Ovary (tissue), 9 donors: Measurements from ENCODE around the gene LAMB4. TPM values are rescaled to one million over a fixed set of nuclear protein-coding genes. Genes with fewer than 3 reads are reported as not detected.
A peak's percentile ranks its signal among the peaks of the same experiment; 100 is the strongest.

Experiments used
- DNase-seq, 5 donors: peaks; one replicate each; pipeline ENCODE4 v3.0.0-alpha.2; 2019 to 2020
- H3K27ac ChIP-seq, 2 donors: fragments of 200-600 bp; one replicate each; pipeline versions ENCODE4 v1.5.1 to v1.8.0; 2019 to 2022
- H3K27me3 ChIP-seq: fragments of 200-600 bp; one replicate; pipeline ENCODE4 v1.8.0; 2022
- H3K36me3 ChIP-seq: fragments of 200-600 bp; sonication (generic); one replicate; pipeline ENCODE4 v1.5.1; 2019
- H3K4me1 ChIP-seq: one replicate; pipeline ENCODE4 v1.8.1; 2013; ENCODE audit warnings: mild to moderate bottlenecking, moderate library complexity; ENCODE audit not compliant: insufficient read depth
- H3K4me3 ChIP-seq: fragments of 200-600 bp; sonication (generic); one replicate; pipeline ENCODE4 v1.5.1; 2017
- H3K9me3 ChIP-seq, 2 donors: fragments of 200-600 bp in 1 of 2; sonication (generic) in 1 of 2; one replicate each; pipeline versions ENCODE4 v1.5.1 to v1.8.1; 2013 to 2019; ENCODE audit warnings: mild to moderate bottlenecking in 1 of 2, moderate library complexity in 1 of 2
- EP300 ChIP-seq: sonication (generic); formaldehyde crosslinking; IDR thresholded peaks from one replicate; pipeline ENCODE4 v1.6.1; 2017; ENCODE audit warnings: antibody characterized with exemption
- POLR2A ChIP-seq: fragments of 450-650 bp; IDR thresholded peaks from one replicate; pipeline ENCODE4 v1.6.1; 2017; ENCODE audit warnings: antibody characterized with exemption, mild to moderate bottlenecking, moderate library complexity
- WGBS, 3 donors: extraction: QIAGEN DNeasy Blood & Tissue Kit in 1 of 3; methylation state at CpG; one replicate each; pipeline versions ENCODE4 v1.1.5 to v1.1.7; 2013 to 2017; 5-methylcytosine and 5-hydroxymethylcytosine counted together
- intact Hi-C, 4 donors: fragments of 100-400 bp; cut with DNase I; formaldehyde crosslinking; loops; one replicate each; pipeline versions ENCODE4 v1.11.0 to v1.15.1; 2022 to 2023
- polyA plus RNA-seq, 2 donors: library from polyadenylated mRNA; stranded (reverse); fragments of 200-250 nt in 1 of 2; fragments of 350-450 nt in 1 of 2; fragmentation: Illumina TruSeq in 1 of 2; extraction: RNeasy Lipid Tissue Mini Kit (QIAGEN cat#74804) in 1 of 2; gene quantifications; one replicate each; pipeline ENCODE4 v1.2.3, GENCODE V29; 2013 to 2014
- total RNA-seq, 7 donors: library from RNA; depleted of rRNA in 2 of 7; stranded (reverse); fragments of >200 nt in 2 of 7; fragmentation: NEBNext Ultra II Directional in 3 of 7; extraction: Animal tissue kit (Norgen Biotek cat#: 25700) in 3 of 7; gene quantifications; one replicate each; pipeline versions ENCODE4 v1.1.0 to v1.2.4, GENCODE V29; 2016 to 2023
- TF ChIP-seq, protein P1 (sequence below), 3 donors: fragments of 450-650 bp in 2 of 3; fragments of 200-600 bp in 1 of 3; IDR thresholded peaks; one replicate each; pipeline versions ENCODE4 v1.5.1 to v1.8.0; 2016 to 2022; ENCODE audit warnings: antibody characterized with exemption in 3 of 3, mild to moderate bottlenecking in 1 of 3
- donor health status: DM: no; HTN: no; CAD: no; lungs with moderate emphysema.
- donor health status: DM: no; HTN: no; CAD: no.
- donor health status: Bipolar disorder and iron deficiency.
- donor health status: DM: yes; HTN: yes; CAD: no.
- donor health status: DM: no; HTN: no; CAD: no.
- donor health status: DM: yes; HTN: yes; CAD: no.

Gene LAMB4
- total and polyA plus RNA-seq, 9 donors, result 0.10 to 0.17 TPM; not detected in 7

DNA sequence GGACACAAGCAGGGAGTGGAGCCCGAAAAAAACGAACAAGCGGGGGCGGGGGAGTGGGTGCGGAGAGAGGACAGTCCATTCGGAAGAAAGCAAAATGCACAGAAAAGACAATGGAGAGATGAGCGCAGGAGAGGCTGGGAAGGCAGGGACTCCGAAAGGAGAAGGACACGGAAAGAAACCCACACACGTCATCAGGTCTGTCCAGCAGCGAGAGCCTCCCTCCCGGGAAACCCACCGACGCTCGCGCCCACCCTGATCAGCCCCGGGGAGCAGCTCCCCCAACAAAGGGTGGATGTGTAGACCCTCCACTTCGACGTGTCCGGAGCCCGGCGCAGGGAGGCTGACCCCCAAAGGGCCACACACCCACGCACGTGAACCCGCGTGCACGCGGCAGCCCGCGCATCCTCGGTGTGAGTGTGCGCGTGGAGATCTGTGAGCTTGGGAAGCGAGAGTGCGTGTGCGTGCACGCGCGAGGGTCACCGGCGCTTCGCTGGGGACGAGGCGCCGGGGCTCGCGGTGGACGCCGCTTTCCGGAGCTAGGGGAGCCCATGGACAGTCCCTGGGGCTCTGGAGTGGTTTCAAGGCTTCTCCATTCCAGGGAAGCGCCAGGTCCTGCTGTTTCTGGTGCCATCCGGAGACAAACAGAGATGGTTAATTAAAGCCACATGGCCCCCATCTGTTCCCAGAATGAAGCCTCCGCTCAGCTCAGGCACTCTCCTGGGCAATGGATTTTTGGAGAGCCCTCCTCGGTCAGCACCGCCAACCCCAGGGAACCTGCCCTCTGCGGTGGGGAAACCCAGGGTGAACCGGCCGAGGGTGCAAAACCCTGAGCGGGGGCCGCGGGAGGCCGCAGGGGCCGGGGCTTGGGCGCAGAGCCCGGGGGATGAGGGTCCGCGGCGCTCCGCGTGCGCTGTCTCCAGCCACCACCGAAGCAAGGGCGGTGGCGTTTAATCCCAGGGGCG, 128.1 kb downstream of the LAMB4 start:
- no peaks in the 10 kb centered on the region for H3K36me3 ChIP-seq
- DNase-seq, result peak; percentile 32 to 69 (median 55)
- peaks cover 2% of the 10 kb centered on the region for H3K4me1 ChIP-seq
- intact Hi-C loops, result loop anchor here in 1 of 4 donors (10.0 kb wide), 1 partner anchor 143 kb away; no protein-coding TSS in a partner anchor
- peak overlapping the region in 1 of 2 donors; percentile 57 for H3K27ac ChIP-seq
- H3K9me3 ChIP-seq, result no peaks in the 10 kb centered on the region
- H3K4me3 ChIP-seq, result peak overlapping the region; percentile 56
- 0 to 1% (median 1%) methylated on average over 58 to 75 of the region's 75 CpGs for WGBS, 3 donors
- no peaks in the 10 kb centered on the region for H3K27me3 ChIP-seq
- TF ChIP-seq POLR2A (no peak), EP300 (no peak)
- TF ChIP-seq, protein P1, sequence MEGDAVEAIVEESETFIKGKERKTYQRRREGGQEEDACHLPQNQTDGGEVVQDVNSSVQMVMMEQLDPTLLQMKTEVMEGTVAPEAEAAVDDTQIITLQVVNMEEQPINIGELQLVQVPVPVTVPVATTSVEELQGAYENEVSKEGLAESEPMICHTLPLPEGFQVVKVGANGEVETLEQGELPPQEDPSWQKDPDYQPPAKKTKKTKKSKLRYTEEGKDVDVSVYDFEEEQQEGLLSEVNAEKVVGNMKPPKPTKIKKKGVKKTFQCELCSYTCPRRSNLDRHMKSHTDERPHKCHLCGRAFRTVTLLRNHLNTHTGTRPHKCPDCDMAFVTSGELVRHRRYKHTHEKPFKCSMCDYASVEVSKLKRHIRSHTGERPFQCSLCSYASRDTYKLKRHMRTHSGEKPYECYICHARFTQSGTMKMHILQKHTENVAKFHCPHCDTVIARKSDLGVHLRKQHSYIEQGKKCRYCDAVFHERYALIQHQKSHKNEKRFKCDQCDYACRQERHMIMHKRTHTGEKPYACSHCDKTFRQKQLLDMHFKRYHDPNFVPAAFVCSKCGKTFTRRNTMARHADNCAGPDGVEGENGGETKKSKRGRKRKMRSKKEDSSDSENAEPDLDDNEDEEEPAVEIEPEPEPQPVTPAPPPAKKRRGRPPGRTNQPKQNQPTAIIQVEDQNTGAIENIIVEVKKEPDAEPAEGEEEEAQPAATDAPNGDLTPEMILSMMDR (IDR thresholded peaks at IDR 0.05), result no peak

DNA sequence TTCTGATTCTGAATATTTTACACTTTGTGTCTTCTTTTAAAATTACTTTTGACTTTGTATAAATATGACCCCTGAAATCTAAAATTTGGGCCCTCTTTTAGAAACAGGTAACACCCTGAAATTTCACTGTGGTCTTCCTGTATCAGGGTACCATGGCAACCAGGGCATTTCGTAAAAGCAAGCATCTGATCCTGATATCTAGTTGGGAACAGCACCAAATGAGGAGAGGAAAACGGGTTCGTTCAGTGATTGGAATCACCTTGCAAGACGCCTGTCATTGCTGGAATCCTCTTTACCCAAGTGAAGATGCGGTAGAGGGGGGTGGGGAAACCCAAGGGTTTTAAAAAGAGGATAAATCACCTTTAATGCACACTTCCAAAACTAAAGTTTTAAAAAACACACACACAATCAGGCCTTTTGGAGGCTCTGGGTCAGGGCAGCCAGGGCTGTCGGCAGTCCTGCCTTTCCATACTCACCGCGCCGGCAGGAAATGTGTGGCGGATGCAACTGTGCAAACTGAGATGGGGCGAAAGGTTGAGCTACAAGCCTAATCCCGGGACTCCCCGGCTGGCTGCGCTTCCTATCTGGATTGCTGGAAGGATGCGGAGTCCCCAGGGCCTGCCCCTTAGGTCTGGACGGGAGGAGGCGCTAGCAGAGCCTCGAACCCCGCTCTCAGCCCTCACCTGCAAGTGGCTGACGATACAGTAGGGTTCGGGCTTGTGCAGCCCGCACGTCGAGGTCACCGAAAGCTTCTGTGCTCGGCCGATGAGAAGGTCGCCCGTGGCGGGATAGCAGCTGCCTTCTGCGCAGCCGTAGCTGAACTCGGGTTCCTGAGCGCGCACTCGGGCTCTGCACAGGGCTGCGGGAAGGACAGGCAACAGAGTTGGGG, 129.0 kb downstream of the LAMB4 start:
- no peaks in the 10 kb centered on the region for H3K36me3 ChIP-seq
- no peaks in the 10 kb centered on the region for H3K27me3 ChIP-seq
- no peak overlapping the region for H3K27ac ChIP-seq
- H3K9me3 ChIP-seq, result no peaks in the 10 kb centered on the region
- TF ChIP-seq, protein P1 (IDR thresholded peaks at IDR 0.05), result no peak
- no peak for TF ChIP-seq POLR2A
- TF ChIP-seq EP300, result no peak
- WGBS, 3 donors, result 13 to 15% (median 14%) methylated on average over 36 to 37 of the region's 37 CpGs
- peak; percentile 21 to 55 (median 48) for DNase-seq
- intact Hi-C loops, result loop anchor here in 1 of 4 donors (10.0 kb wide), 1 partner anchor 144 kb away; no protein-coding TSS in a partner anchor
- peaks cover 3% of the 10 kb centered on the region for H3K4me1 ChIP-seq
- H3K4me3 ChIP-seq, result peak overlapping the region; percentile 56

DNA sequence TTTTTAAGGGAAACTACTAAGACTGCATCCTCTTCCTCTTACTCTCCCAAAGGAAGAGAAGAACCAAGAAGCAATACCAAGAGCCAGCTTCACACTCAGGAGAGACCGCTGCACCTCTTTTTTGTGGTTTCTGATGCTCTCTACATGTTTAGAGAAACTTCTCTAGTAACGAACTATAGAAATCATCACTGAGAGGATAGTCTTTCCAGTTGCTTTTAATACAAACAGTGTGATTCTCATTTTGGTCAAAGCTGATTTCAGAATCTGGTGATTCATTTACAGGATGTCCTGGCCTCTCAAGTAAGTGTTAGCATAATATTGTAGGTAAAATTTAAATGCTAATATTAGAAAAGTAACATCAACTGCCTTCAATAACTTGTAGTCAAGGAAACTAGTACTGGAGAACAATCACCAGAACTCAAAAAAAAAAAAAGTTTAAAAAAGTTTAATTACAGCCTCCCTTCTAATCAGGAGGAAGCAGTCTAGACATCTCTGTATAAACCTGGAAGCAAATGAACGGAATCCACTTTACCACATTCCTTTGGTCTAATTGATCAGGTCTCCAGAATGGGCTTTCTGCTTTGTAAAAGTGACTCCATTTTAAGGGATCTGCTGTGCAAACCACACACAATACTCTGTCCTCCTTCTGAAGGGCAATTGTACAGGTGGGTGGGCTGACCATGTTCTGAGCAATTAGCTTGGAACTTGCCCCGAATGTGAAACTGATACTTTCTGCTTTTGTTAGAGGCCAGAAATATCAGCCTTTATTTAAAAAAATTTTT, 130.2 kb downstream of the LAMB4 start:
- H3K27ac ChIP-seq, result no peak overlapping the region
- H3K4me1 ChIP-seq, result peaks cover 8% of the 10 kb centered on the region
- intact Hi-C loops, result loop anchor here in 1 of 4 donors (10.0 kb wide), 1 partner anchor 145 kb away; no protein-coding TSS in a partner anchor
- no peaks in the 10 kb centered on the region for H3K9me3 ChIP-seq
- H3K36me3 ChIP-seq, result no peaks in the 10 kb centered on the region
- no peak for DNase-seq
- no peak overlapping the region for H3K4me3 ChIP-seq
- WGBS, 3 donors, result 73 to 78% (median 75%) methylated on average over 4 of the region's 4 CpGs
- no peaks in the 10 kb centered on the region for H3K27me3 ChIP-seq
- TF ChIP-seq, protein P1 (IDR thresholded peaks at IDR 0.05), result no peak
- TF ChIP-seq EP300 (no peak), POLR2A (no peak)
